ENCODE measurements around the gene HDAC11. TPM values are rescaled to one million over a fixed set of nuclear protein-coding genes. Genes with fewer than 3 reads are reported as not detected.

HDAC11 gene
- total and polyA plus RNA-seq, 10 donors: 2.5 to 11.2 (median 6.3) TPM

DNA sequence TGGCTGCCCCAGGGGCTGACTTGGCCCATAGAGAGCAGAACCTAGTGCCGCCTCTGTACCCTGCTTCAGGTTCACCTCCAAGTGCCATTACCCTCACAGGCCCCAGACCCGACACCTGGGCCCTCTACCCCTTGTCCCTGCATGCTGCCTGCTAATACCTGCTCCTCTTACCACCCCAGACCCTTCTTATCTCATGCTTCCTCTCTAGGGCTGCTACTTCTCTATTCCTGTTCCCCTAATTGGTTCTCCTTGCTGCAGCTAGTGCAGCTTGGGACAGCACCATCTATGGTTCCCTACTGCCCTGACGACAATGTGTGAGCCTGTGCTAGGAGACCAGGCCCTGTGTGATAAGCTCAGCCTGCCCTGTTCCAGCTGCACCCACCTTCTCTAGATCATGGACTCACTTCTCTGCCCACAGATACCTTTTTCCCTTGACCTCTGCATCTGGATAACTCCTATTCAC is 15.3 kb downstream of the HDAC11 start:
- Histone ChIP-seq H3K9me3 (no peaks in the 10 kb centered on the region), H3K36me3 (peaks cover 0 to 12% (median 0%) of the 10 kb centered on the region in 6 donors), H3K4me1 (peaks cover 0 to 16% (median 7%) of the 10 kb centered on the region in 6 donors), H3K4me3 (no peak overlapping the region), H3K27ac (no peak overlapping the region), H3K27me3 (replicated peaks in 1 of 7) (no peaks in the 10 kb centered on the region)
- TF ChIP-seq, protein P1, sequence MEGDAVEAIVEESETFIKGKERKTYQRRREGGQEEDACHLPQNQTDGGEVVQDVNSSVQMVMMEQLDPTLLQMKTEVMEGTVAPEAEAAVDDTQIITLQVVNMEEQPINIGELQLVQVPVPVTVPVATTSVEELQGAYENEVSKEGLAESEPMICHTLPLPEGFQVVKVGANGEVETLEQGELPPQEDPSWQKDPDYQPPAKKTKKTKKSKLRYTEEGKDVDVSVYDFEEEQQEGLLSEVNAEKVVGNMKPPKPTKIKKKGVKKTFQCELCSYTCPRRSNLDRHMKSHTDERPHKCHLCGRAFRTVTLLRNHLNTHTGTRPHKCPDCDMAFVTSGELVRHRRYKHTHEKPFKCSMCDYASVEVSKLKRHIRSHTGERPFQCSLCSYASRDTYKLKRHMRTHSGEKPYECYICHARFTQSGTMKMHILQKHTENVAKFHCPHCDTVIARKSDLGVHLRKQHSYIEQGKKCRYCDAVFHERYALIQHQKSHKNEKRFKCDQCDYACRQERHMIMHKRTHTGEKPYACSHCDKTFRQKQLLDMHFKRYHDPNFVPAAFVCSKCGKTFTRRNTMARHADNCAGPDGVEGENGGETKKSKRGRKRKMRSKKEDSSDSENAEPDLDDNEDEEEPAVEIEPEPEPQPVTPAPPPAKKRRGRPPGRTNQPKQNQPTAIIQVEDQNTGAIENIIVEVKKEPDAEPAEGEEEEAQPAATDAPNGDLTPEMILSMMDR (IDR thresholded peaks at IDR 0.05 in 8 of 11, conservative IDR thresholded peaks at IDR 0.05 in 3 of 11): no peak
- no peak for TF ChIP-seq POLR2A (IDR thresholded peaks at IDR 0.05)
- no peak for TF ChIP-seq POLR2AphosphoS5 (IDR thresholded peaks at IDR 0.05)
- peak; percentile 34 for DNase-seq
- WGBS, 5 donors: 71 to 89% (median 83%) methylated on average over 3 of the region's 3 CpGs
- intact Hi-C loops (cut with DNase I; ENCODE audit: low total_unique reads): no loop called here

DNA sequence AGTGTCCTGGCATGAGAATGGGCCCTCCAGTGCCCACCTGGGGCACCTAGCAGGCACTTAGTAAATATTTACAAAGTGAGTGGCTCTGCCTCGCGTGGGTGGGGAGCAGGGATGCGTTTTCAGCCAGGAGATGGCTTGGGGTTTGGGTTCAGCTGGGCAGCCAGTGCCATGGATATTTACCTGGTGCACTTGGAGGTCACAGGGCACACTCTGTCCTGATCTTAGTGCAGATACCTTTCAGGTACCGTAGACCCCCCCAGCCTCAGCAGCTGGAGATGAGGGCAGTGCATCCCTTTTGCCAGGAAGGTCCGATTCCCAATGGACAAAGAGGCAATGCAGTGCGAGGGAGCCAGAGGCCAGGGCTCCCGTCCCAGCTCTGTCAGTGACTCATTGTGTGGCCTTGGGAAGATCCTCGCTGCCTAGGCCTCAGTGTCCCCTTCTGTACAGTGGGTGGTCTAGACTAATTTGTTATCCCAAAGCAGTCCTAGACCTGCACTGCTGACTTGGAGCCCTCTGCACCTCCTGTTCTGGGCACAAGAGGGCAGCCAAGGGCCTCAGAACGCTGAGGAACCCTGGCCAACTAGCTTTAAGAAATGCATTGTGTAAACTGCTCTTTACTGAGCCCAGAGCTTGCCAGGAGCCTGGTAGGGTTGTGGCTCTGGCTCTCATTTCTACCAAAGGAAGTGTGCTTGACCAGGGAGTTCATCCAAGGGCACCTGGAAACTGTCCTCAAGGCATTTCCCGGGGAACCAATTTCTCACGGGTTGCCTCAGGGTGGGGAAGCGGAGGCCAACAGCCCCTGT is 16.0 kb downstream of the HDAC11 start:
- WGBS, 5 donors: 53 to 59% (median 57%) methylated on average over 8 to 12 of the region's 12 CpGs
- TF ChIP-seq POLR2A (IDR thresholded peaks at IDR 0.05) (no peak), POLR2AphosphoS5 (IDR thresholded peaks at IDR 0.05) (peak in 1 of 3 donors; percentile 21)
- TF ChIP-seq, protein P1 (IDR thresholded peaks at IDR 0.05 in 8 of 11, conservative IDR thresholded peaks at IDR 0.05 in 3 of 11): peak; percentile 83 to 96 (median 92)
- H3K27me3 ChIP-seq (replicated peaks in 1 of 7): no peaks in the 10 kb centered on the region
- peak; percentile 88 for DNase-seq
- intact Hi-C loops (cut with DNase I; ENCODE audit: low total_unique reads): loop anchor here (2.0 kb wide), 1 partner anchor 151 kb away; no protein-coding TSS in a partner anchor
- H3K4me1 ChIP-seq: peaks cover 0 to 16% (median 7%) of the 10 kb centered on the region in 6 donors
- peaks cover 0 to 12% (median 0%) of the 10 kb centered on the region in 6 donors for H3K36me3 ChIP-seq
- no peaks in the 10 kb centered on the region for H3K9me3 ChIP-seq
- H3K4me3 ChIP-seq: no peak overlapping the region
- H3K27ac ChIP-seq: no peak overlapping the region

DNA sequence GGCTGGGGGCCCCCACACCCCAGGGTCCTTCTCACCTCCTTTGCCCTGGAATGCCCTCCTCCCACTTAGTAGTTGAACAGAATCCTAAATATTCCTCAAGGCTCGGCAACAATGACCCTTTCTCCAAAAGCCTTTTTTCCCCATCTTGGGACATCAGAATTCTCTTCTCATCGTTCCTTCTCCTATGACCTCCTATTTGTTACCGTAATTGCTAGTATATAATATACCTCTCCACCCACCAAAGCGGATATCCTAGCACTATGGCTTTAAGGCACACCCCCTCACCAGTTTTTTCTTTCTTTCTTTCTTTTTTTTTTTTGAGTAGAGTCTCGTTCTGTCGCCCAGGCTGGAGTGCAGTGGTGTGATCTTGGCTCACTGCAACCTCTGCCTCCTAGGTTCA is 16.8 kb downstream of the HDAC11 start:
- DNase-seq: no peak
- Histone ChIP-seq H3K4me1 (peaks cover 0 to 16% (median 7%) of the 10 kb centered on the region in 6 donors), H3K27me3 (replicated peaks in 1 of 7) (no peaks in the 10 kb centered on the region), H3K27ac (no peak overlapping the region), H3K4me3 (no peak overlapping the region), H3K36me3 (peaks cover 0 to 12% (median 0%) of the 10 kb centered on the region in 6 donors), H3K9me3 (no peaks in the 10 kb centered on the region)
- TF ChIP-seq, protein P1 (IDR thresholded peaks at IDR 0.05 in 8 of 11, conservative IDR thresholded peaks at IDR 0.05 in 3 of 11): no peak
- TF ChIP-seq POLR2A (IDR thresholded peaks at IDR 0.05): no peak
- 70 to 85% (median 81%) methylated on average over 6 of the region's 6 CpGs for WGBS, 5 donors
- intact Hi-C loops (cut with DNase I; ENCODE audit: low total_unique reads): loop anchor here (2.0 kb wide), 1 partner anchor 150 kb away; no protein-coding TSS in a partner anchor

DNA sequence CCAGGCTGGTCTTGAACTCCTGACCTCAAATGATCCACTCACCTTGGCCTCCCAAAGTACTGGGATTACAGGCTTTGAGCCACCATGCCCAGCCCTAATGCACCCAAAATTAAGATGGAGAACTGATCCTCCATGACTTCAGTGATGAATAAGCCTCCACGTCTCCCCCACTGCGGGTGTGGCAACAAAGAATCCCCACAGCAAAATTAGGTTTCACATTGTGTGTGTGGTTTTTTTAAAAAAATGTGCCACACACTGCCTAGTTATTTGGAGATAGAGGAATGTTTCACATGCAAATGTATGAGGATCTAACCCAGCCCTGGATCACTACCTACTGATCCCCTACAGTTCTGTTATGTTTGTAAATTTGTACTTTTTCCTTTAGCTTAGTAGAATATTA is 17.3 kb downstream of the HDAC11 start:
- 70 to 81% (median 79%) methylated on average over 2 of the region's 2 CpGs for WGBS, 5 donors
- no peak overlapping the region for H3K4me3 ChIP-seq
- no peak overlapping the region for H3K27ac ChIP-seq
- no peaks in the 10 kb centered on the region for H3K9me3 ChIP-seq
- peak; percentile 13 for DNase-seq
- no peaks in the 10 kb centered on the region for H3K27me3 ChIP-seq (replicated peaks in 1 of 7)
- peaks cover 0 to 16% (median 7%) of the 10 kb centered on the region in 6 donors for H3K4me1 ChIP-seq
- TF ChIP-seq, protein P1 (IDR thresholded peaks at IDR 0.05 in 8 of 11, conservative IDR thresholded peaks at IDR 0.05 in 3 of 11): no peak
- no peak for TF ChIP-seq POLR2AphosphoS5 (IDR thresholded peaks at IDR 0.05)
- TF ChIP-seq POLR2A (IDR thresholded peaks at IDR 0.05): no peak
- peaks cover 0 to 13% (median 0%) of the 10 kb centered on the region in 6 donors for H3K36me3 ChIP-seq
- intact Hi-C loops (cut with DNase I; ENCODE audit: low total_unique reads): loop anchor here (2.0 kb wide), 1 partner anchor 149 kb away; no protein-coding TSS in a partner anchor
